B cell (primary cell): ENCODE measurements around the gene KIF4A. TPM values are rescaled to one million over a fixed set of nuclear protein-coding genes. Genes with fewer than 3 reads are reported as not detected.

Experiments used
- ATAC-seq: fragments of 200-7000 bp; cut with Tn5 transposase; one replicate; pipeline ENCODE4 v1.10.0; 2021; ENCODE audit warnings: low read depth, mild to moderate bottlenecking, moderate number of reproducible peaks, moderate library complexity
- CTCF ChIA-PET: fragments of 350-600 bp; sonication (Branson Sonifier 250); formaldehyde crosslinking; loops from one replicate; lab custom pipeline; 2021; ENCODE audit warnings: antibody characterized with exemption, inconsistent platforms; lab: Charles Lee
- POLR2A ChIA-PET: fragments of 350-600 bp; sonication (Branson Sonifier 250); formaldehyde crosslinking; loops from one replicate; lab custom pipeline; 2021; ENCODE audit warnings: antibody characterized with exemption; lab: Charles Lee
- DNase-seq: peaks from one replicate; pipeline ENCODE4 v3.0.0; 2013
- H2AFZ ChIP-seq: 2 replicates; pipeline ENCODE4 v1.6.1; 2012; ENCODE audit warnings: mild to moderate bottlenecking, low read depth, low read length; ENCODE audit not compliant: insufficient read depth, poor library complexity, severe bottlenecking
- H3K27ac ChIP-seq, 2 donors: 1 replicate in 1 of 2; 2 replicates in 1 of 2; pipeline ENCODE4 v1.5.1; 2012 to 2013; ENCODE audit warnings: low read length in 2 of 2, mild to moderate bottlenecking in 2 of 2, moderate library complexity in 1 of 2
- H3K27me3 ChIP-seq, 4 experiments: fragments of 200-600 bp in 1 of 4; sonication (generic) in 1 of 4; replicated peaks in 1 of 4; 1 replicate in 2 of 4; 2 replicates in 2 of 4; pipeline versions ENCODE4 v1.6.1 to v1.7.0; 2013 to 2016; ENCODE audit warnings: low read length in 3 of 4, mild to moderate bottlenecking in 2 of 4, mixed read lengths in 1 of 4, moderate library complexity in 1 of 4; ENCODE audit not compliant: insufficient read depth in 4 of 4, control insufficient read depth in 3 of 4; ENCODE audit errors: control extremely low read depth in 1 of 4
- H3K36me3 ChIP-seq, 2 experiments: replicated peaks in 1 of 2; 1 replicate in 1 of 2; 2 replicates in 1 of 2; pipeline versions ENCODE4 v1.6.1 to v1.7.1; 2013; ENCODE audit warnings: low read length in 1 of 2; ENCODE audit not compliant: insufficient read depth in 2 of 2, control insufficient read depth in 1 of 2; ENCODE audit errors: control extremely low read depth in 1 of 2, extremely low read depth in 1 of 2
- H3K4me1 ChIP-seq, 2 donors: fragments of 200-600 bp in 1 of 2; sonication (generic) in 1 of 2; 1 replicate in 1 of 2; 2 replicates in 1 of 2; pipeline versions ENCODE4 v1.5.1 to v1.6.1; 2013 to 2017; ENCODE audit warnings: low read length in 2 of 2; ENCODE audit not compliant: control insufficient read depth in 2 of 2, insufficient read depth in 2 of 2
- H3K4me2 ChIP-seq: replicated peaks from 2 replicates; pipeline ENCODE3; 2012; ENCODE audit warnings: mild to moderate bottlenecking, low read depth, low read length; ENCODE audit not compliant: poor library complexity, severe bottlenecking
- H3K4me3 ChIP-seq, 5 experiments: fragments of 200-600 bp in 1 of 5; sonication (generic) in 1 of 5; 1 replicate in 3 of 5; 2 replicates in 2 of 5; pipeline versions ENCODE4 v1.5.1 to v1.7.0; 2011 to 2016; ENCODE audit warnings: low read length in 4 of 5, mild to moderate bottlenecking in 4 of 5, low read depth in 2 of 5, control low read depth in 1 of 5, moderate library complexity in 1 of 5; ENCODE audit not compliant: insufficient read depth in 1 of 5; ENCODE audit errors: control extremely low read depth in 1 of 5, extremely low read depth in 1 of 5
- H3K79me2 ChIP-seq: fragments of 200-600 bp; sonication (generic); one replicate; pipeline ENCODE4 v1.6.0; 2016; ENCODE audit warnings: low read length; ENCODE audit not compliant: control insufficient read depth, insufficient read depth
- H3K9ac ChIP-seq: fragments of 200-600 bp; sonication (generic); 2 replicates; pipeline ENCODE4 v1.6.1; 2017; ENCODE audit warnings: mild to moderate bottlenecking, low read length, moderate library complexity
- H3K9me3 ChIP-seq, 3 donors: one replicate each; pipeline versions ENCODE4 v1.6.1 to v1.7.1; 2013; ENCODE audit warnings: low read length in 2 of 3; ENCODE audit not compliant: control insufficient read depth in 2 of 3, insufficient read depth in 1 of 3; ENCODE audit errors: control extremely low read depth in 1 of 3
- H4K20me1 ChIP-seq: 2 replicates; pipeline ENCODE4 v1.6.0; 2012; ENCODE audit warnings: mild to moderate bottlenecking, low read length; ENCODE audit not compliant: insufficient read depth, control insufficient read depth, poor library complexity, severe bottlenecking
- H3K27ac Mint-ChIP-seq: one replicate; pipeline ENCODE4 v1.8.0; 2021; ENCODE audit warnings: mixed read lengths
- H3K27me3 Mint-ChIP-seq: one replicate; pipeline ENCODE4 v1.8.0; 2021; ENCODE audit warnings: mixed read lengths
- H3K4me1 Mint-ChIP-seq: one replicate; pipeline ENCODE4 v1.8.0; 2021; ENCODE audit warnings: mixed read lengths
- H3K4me3 Mint-ChIP-seq: one replicate; pipeline ENCODE4 v1.8.0; 2021; ENCODE audit warnings: mixed read lengths
- H3K9me3 Mint-ChIP-seq: one replicate; pipeline ENCODE4 v1.8.0; 2022; ENCODE audit warnings: mixed read lengths; ENCODE audit not compliant: insufficient read depth
- EZH2 ChIP-seq: IDR thresholded peaks from 2 replicates; pipeline ENCODE4 v1.6.1; 2012; ENCODE audit warnings: borderline replicate concordance, low read depth, mild to moderate bottlenecking, moderate library complexity, low read length; ENCODE audit not compliant: insufficient read depth, poor library complexity, severe bottlenecking
- WGBS: methylation state at CpG from one replicate; pipeline ENCODE4 v1.1.5; 2013; ENCODE audit warnings: missing lambda C conversion rate; ENCODE audit not compliant: insufficient coverage; 5-methylcytosine and 5-hydroxymethylcytosine counted together
- intact Hi-C: fragments of 100-400 bp; cut with micrococcal nuclease; formaldehyde crosslinking; loops from one replicate; pipeline ENCODE4 v1.10.0; 2022
- polyA plus RNA-seq: library from polyadenylated mRNA; depleted of rRNA; stranded (reverse); fragments of >200 nt; gene quantifications from 2 replicates; pipeline ENCODE4 v1.2.3, GENCODE V29; 2012
- total RNA-seq, 2 donors: library from RNA; stranded (reverse); fragments of 120-200 nt in 1 of 2; gene quantifications; 1 replicate in 1 of 2; 2 replicates in 1 of 2; pipeline versions ENCODE4 v1.2.3 to v1.2.4, GENCODE V29; 2013 to 2022
- TF ChIP-seq, protein P1 (sequence below): fragments of 200-600 bp; IDR thresholded peaks from one replicate; pipeline ENCODE4 v1.8.0; 2022; ENCODE audit warnings: antibody characterized with exemption, mild to moderate bottlenecking

The KIF4A gene
- total and polyA plus RNA-seq, 2 donors (not counting 1 experiment from before 2014, with no cell fraction given) = 0.06 to 0.07 TPM

DNA sequence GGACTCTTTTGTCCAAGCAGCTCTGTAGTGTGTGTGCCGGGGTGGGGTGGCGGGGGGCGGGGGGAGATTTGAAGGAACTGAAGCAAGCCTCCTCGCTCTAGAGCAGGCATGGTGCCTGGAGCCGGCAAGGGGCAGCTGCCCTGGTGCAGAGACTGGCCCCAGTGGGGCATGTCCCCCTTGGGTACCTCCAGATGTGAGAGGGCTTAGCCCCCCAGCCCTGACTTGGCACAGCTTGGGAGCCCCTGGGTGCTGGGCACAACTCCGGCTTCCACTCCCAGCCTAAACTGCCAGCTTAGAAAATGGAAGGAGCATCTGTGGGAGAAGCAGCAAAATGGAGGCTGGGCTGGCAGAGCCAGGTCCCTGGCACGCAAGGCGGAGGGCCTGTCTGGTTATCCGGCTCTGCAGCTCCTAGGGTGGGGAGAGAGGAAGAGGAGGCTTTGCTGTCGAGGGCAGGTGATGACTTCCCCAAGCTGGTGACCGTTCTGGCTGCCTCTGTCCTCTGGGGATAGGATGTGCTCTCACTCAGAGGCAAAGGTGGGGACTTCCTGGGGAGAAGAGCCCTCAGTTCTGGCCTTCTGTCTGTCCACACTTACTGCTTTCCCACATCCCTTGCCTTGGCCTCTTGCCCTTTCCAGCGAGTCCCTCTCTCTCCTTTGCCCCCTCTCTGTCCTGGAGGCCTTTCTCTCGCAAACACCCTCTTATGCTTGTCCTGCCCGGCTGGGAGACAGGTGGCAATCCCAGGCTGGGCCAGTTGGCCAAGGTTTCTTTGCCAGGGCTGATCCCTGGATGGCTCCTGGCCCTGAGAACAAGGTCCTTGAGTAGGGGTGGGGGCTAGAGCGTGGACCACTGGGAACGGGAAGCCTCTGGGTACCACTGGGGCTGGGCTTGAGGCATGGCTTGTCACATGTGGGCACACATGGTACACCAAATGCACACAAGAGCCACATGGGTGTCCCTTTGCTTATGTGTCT lies 156.8 kb downstream of the KIF4A start:
- H3K4me1 Mint-ChIP-seq = peaks cover 5% of the 10 kb centered on the region
- H3K27ac ChIP-seq = no peak overlapping the region
- no peaks in the 10 kb centered on the region for H3K9me3 Mint-ChIP-seq
- H3K4me3 ChIP-seq = no peak overlapping the region
- no peaks in the 10 kb centered on the region for H3K9me3 ChIP-seq
- H3K4me1 ChIP-seq = peaks cover 6 to 12% of the 10 kb centered on the region in 2 donors
- no peak overlapping the region for H3K9ac ChIP-seq
- no peaks in the 10 kb centered on the region for H4K20me1 ChIP-seq
- H3K4me3 Mint-ChIP-seq = no peak overlapping the region
- intact Hi-C loops = no loop called here
- ChIA-PET CTCF (interaction anchor here (3.0 kb wide), 1 partner anchor 11 kb away, joined by 14 read pairs; no protein-coding TSS in a partner anchor), POLR2A (no interaction called here)
- H3K4me2 ChIP-seq = no peak overlapping the region
- ATAC-seq = no peak
- no peaks in the 10 kb centered on the region for H3K36me3 ChIP-seq
- no peak for DNase-seq
- WGBS = 95% methylated on average over 9 of the region's 16 CpGs
- H2AFZ ChIP-seq = no peak overlapping the region
- TF ChIP-seq EZH2 = no peak
- TF ChIP-seq, protein P1, sequence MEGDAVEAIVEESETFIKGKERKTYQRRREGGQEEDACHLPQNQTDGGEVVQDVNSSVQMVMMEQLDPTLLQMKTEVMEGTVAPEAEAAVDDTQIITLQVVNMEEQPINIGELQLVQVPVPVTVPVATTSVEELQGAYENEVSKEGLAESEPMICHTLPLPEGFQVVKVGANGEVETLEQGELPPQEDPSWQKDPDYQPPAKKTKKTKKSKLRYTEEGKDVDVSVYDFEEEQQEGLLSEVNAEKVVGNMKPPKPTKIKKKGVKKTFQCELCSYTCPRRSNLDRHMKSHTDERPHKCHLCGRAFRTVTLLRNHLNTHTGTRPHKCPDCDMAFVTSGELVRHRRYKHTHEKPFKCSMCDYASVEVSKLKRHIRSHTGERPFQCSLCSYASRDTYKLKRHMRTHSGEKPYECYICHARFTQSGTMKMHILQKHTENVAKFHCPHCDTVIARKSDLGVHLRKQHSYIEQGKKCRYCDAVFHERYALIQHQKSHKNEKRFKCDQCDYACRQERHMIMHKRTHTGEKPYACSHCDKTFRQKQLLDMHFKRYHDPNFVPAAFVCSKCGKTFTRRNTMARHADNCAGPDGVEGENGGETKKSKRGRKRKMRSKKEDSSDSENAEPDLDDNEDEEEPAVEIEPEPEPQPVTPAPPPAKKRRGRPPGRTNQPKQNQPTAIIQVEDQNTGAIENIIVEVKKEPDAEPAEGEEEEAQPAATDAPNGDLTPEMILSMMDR = no peak
- no peaks in the 10 kb centered on the region for H3K79me2 ChIP-seq
- H3K27me3 Mint-ChIP-seq = peaks cover 20% of the 10 kb centered on the region
- peaks cover 0 to 17% (median 10%) of the 10 kb centered on the region in 4 experiments for H3K27me3 ChIP-seq
- H3K27ac Mint-ChIP-seq = no peak overlapping the region

DNA sequence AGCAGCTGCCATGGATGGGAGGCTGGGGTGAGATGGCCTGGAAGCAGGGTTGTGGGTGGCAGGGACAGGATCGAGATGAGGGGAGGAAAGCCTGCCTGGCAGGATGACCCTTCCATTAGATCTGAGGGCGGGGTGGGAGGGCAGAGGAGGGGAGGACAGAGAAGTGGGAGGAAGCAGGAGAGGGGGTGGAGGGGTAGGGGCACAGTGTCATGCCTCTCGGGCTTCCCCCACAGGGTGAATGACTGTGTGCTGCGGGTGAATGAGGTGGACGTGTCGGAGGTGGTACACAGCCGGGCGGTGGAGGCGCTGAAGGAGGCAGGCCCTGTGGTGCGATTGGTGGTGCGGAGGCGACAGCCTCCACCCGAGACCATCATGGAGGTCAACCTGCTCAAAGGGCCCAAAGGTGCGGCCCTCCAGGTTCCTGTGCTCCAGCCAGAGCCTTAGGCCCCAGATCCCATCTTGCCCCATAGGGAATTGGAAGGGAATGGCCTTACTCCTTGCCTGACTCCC lies 159.6 kb downstream of the KIF4A start:
- Mint-ChIP-seq H3K4me1 (peaks cover 24% of the 10 kb centered on the region), H3K27me3 (peaks cover 8% of the 10 kb centered on the region), H3K9me3 (no peaks in the 10 kb centered on the region), H3K4me3 (no peak overlapping the region), H3K27ac (no peak overlapping the region)
- Histone ChIP-seq H3K27me3 (peaks cover 0 to 9% (median under 1%) of the 10 kb centered on the region in 4 experiments), H3K79me2 (no peaks in the 10 kb centered on the region), H3K36me3 (no peaks in the 10 kb centered on the region), H3K9me3 (no peaks in the 10 kb centered on the region), H3K27ac (no peak overlapping the region), H3K4me2 (no peak overlapping the region), H2AFZ (no peak overlapping the region), H3K9ac (no peak overlapping the region), H4K20me1 (no peaks in the 10 kb centered on the region), H3K4me1 (peaks cover 13 to 25% of the 10 kb centered on the region in 2 donors), H3K4me3 (no peak overlapping the region)
- CTCF ChIA-PET = no interaction called here
- TF ChIP-seq, protein P1 = no peak
- TF ChIP-seq EZH2 = no peak
- WGBS = 97% methylated on average over 11 of the region's 14 CpGs
- intact Hi-C loops = no loop called here
- ATAC-seq = no peak
- DNase-seq = no peak
- POLR2A ChIA-PET = no interaction called here
